GM18508 (cell line): ENCODE measurements around the gene SYNGR4.

ENCODE experiments used
- ATAC-seq: cut with Tn5 transposase; IDR thresholded peaks from one replicate; pipeline ENCODE4 v1.9.1; 2021; ENCODE audit warnings: moderate number of reproducible peaks; ENCODE audit not compliant: insufficient read depth, unreplicated experiment

SYNGR4 gene

DNA sequence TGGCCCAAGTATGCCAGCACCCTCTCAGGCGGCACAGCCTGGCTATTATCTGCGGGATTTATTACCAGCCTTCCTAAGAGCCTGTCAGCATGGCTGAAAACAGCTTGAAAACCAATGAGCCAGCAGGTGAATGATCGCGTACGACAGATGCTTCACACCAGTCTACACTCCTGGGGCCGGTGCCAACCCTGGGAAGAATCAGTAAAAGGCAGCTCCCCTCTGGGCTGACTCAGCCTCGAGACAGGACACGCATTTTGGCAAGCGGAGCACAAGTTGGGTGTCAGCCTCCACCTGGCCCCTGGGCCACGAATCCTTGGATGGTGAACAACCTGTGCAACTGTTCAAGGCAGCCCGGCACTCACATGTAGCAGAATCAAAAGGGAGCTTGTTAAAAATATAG, 23.2 kb upstream of the SYNGR4 start:
- ATAC-seq = no peak

DNA sequence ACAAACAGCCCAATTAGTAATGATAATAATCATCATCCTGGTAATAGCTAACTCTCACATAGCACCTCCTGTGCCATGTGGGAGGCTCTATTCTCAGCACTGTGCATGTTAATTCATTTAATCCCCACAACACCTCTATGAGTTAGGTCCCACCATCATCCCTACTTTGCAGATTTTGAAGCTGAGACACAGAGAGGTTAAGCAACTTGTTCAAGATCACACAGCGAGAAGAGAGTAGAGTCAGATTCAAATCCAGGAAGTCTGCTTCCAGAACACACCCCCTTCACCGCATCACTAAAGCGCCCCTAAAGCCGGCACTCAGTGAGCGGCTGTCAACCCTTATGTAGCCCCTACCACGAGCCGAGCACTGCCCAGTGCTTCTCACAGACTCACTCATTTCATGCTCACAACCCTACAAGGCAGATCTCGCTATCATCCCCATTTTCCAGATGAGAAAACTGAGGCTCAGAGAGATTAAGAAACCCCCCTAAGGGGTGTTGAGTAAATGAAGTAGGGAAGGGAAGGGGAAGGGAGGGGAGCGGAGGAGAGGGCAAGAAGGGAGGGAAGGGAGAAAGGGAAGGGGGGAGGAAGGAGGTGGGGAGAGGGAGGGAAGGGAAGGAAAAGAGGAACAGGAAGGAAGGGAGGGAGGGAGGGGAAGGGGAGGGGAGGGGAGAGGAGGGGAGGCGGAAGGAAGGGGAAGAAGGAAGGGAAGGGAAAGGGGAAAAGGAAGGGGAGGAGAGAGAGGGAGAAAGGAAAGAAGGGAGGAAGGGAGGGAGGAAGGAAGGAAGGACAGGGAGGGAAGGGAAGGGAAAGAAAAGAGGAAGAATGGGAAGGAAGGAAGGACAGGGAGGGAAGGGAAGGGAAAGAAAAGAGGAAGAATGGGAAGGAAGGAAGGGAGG, 22.4 kb upstream of the SYNGR4 start:
- ATAC-seq = no peak

DNA sequence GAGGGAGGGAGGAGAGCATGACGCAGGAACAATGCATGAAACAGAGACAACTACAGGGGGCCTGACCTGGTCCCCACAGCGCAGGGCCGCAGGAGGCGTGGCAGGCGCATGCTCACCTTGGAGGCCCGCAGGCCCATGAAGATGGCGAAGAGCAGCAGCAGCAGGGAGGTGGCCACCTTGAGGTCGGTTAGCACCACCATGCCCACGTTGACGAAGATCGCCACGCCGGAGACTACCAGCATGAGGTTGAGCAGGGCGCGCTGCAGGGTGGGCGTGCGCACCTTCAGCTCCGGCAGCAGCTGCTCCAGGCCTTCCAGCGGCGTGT, 21.8 kb upstream of the SYNGR4 start:
- no peak for ATAC-seq

DNA sequence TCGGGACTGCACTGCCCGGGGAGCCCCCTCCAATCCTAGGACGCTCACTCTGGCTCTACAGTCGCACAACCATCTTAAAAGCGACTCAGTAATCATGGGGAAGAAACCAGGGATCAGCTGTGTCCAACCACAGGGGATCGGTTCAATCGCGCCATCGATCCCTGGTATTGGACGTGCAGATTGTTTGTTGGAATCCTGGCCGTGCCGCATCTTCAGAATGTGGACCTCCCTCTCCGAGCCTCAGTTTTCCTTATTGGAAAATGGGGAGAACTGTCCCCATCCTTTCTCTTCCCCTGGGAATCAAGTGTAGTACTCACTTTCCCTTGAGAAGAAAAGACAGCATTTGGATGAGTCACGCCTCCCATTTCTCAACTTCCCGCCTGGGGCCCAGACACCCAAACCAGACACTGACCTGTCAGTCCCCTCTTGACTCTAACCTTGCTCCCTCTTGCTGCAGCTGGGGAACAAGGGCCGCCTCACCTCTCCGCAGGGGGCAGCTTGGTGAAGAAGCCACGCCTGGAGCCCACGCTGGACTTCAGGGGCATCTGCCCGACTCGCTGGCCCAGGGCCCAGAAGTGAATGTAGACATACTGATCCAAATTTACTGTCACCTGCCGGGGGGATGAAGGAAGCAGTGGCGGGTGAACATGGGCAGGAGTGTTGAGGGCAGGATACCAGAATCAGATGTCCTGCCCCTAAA, 21.2 kb upstream of the SYNGR4 start:
- ATAC-seq = no peak

DNA sequence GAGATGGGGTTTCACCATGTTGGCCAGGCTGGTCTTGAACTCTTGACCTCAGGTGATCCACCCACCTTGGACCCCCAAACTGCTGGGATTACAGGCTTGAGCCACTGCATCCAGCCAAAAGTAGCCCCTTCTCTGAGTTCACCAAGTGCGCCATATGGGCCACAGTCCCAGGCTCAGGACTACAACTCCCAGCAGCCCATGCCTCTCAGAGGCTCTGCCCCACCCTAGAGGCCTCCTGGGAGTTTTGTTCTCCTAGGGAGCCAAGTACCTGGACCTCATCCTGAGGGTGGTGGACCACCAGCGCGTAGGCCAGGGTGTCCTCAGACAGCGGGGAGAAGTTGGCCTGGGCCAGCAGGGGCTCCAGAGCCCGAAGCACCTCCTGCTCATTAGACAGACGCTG, 19.3 kb upstream of the SYNGR4 start:
- no peak for ATAC-seq

DNA sequence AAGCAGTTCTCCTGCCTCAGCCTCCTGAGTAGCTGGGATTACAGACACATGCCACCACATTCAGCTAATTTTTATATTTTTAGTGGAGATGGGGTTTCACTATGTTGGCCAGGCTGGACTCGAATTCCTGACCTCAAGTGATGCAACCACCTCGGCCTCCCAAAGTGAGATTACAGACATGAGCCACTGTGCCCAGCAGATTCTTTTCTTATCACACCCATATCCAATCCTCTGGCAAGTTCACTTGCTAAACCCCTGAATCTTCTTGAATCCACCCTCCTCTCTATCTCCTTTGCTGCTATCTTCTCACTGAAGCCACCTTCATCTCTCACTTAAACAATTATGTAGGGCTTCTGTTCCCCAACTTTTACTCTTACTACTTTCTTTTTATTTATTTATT, 18.0 kb upstream of the SYNGR4 start:
- no peak for ATAC-seq

DNA sequence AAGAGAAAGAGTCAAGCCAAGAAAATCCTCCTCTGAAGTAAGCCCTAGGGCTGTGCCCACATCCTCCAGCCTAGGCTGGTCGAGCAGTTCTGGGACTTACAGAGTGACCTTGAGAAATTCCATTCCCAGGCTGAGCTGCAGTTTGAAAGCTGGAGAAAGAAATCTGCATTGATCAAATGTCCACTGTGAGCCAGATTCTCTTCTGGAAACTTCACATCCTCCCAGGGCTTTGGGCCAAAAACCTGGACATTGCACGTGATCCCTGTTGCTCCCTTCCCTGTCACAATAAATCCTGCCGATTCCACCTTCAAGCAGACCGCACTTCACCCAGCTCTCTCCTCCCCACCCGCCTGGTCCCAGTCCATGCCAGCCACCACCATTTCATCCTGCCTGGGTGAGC, 16.1 kb upstream of the SYNGR4 start:
- ATAC-seq = no peak

DNA sequence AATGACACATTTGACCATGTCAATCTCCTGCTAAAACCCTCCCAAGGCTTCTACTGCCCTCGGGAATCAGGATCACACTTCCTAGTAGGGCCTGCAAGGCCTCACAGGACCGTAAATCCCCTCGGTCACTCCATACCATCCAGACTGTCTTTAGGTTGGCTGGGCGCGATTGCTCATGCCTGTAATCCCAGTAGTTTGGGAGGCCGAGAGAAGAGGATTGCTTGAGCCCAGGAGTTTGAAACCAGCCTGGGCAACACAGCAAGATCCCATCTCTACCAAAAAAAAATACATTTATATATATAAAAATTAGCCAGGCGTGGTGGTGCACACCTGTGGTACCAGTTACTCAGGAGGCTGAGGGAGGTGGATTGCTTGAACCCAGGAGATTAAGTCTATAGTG, 15.4 kb upstream of the SYNGR4 start:
- no peak for ATAC-seq

DNA sequence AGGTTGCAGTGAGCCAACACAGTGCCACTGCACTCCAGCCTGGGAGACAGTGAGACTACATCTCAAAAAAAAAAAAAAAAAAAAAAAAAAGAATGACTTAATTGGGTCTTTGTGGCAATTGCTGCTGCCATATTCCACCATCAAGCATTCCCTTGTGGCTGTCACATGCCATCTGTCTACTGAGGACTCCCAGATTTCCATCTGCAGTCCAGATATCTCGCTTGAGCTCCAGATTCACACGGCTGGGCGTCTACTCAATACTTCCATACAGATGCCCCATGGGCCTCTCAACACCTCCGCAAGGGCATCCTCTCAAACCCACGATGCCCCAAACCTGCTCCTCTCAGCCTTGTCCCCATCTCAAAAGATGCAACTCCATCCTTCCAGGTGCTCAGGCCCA, 13.3 kb upstream of the SYNGR4 start:
- ATAC-seq = no peak

DNA sequence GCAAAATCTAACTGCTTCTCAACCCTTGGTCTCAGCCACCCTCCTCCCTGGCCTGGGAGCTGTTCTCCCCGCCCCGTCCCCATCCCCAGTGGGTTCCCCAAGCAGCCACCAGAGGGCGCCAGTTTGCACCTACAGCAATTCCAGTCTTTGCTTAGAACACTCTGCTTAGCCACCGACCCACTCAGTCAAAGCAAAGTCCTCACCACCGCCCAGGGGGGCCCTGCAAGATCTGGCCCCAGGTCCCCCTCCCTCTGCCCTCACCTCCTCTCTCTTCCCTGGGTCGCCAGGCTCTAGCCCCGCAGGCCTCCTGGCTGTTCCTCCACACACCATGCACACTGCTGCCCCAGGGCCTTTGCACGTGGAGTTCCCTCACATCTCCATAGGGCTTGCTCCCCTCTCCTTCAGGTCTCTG, 12.8 kb upstream of the SYNGR4 start:
- no peak for ATAC-seq

DNA sequence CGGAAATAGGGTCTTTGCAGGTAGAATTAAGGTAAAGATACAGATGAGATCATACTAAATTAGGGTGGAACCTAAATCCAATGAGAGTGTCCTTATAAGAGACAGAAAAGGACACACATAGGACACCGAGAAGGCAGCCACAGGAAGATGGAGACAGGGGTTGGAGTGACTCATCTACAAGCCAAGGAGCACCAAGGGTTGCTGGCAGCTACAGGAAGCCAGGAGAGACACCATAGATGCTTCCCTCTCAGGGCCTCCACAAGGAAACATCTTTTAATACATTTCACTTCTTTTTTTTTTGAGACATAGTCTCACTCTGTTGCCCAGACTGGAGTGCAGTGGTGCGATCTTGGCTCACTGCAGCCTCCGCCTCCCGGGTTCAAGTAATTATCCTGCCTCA, 10.5 kb upstream of the SYNGR4 start:
- no peak for ATAC-seq

DNA sequence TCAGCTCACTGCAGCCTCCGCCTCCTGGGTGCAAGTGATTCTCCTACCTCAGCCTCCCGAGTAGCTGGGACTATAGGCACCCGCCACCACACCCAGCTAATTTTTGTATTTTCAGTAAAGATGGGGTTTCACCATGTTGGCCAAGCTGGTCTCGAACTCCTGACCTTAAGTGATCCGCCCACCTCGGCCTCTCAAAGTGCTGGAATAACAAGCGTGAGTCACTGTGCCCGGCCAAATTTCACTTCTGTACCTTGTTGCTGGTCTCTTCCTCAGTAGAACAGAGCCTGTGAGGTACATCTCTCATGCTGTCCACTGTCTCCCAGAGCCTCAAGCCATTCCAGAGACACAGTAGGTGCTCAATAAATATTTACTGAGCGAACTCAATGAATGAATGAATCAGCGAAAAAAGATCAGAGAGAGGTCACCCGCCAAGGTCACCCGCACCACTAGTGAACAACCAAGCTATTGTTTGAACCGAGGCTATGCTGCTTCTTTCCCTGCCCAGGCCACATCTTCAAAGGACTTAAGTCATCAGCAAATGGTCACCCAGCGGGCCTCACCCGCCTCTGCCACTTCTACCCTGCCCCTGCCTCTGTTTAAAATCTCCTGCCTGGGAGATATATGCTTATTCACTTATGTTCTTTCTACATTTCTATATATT, 9.7 kb upstream of the SYNGR4 start:
- ATAC-seq = no peak

DNA sequence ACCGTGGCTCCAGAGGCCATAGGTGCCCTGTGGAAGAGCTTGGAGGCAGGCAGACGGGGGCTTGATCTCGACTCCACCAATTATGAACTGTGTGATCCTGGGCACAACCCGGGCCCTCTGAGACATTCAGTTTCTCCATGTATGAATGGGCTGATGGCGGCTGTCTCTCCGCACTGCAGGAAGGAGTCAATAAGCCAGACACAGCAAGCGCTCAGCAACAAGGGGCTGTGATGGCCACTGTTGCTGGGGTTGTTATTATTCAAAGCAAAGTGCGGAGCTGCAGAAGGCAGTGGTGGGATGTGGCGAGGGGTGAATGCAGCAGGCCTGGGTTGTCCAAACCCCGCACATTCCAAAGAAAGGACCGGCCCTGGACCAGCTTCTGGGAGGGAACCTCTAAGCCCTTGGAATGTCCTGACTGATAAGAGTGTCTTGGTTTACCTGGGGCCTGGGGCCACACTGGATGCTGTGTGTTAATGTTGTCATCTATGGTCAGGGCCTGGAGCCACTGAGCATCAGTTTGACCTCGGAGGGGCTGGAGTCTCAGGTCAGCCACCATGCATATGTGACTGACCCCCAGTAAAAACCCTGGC, 8.7 kb upstream of the SYNGR4 start:
- no peak for ATAC-seq

DNA sequence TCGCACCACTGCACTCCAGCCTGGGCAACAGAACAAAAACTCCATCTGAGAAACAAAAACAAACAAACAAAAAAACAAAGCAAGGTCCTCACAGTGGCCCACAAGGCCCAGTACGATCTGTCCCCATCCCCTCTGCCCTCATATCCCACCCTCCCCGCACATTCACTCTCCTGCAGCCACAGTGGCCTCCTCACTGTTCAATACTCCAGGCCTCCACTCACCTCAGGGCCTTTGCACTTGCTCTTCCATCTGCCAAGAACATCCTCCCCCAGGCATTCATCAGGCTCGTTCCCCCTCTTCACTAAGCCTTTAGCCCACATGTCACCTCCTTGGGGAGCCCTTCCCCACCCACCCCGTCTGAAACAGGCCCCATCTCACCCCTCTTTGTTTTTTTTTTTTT, 5.0 kb upstream of the SYNGR4 start:
- no peak for ATAC-seq

DNA sequence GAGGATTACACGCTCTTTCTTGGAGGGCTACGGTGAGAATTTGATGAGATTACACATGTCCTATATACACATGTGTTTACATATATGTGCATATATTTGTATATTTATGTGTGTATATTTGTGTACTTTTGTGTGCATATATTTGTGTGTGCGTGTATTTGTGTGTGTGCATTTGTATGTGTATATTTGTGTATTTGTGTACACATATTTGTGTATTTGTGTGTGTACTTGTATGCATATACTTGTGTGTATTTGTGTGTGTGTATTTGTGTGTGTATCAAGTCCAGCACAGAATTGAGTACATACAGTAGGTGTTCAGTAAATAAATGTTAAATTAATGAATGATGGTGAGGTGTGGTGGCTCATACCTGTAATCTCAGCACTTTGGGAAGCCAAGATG, 2.3 kb upstream of the SYNGR4 start:
- no peak for ATAC-seq

DNA sequence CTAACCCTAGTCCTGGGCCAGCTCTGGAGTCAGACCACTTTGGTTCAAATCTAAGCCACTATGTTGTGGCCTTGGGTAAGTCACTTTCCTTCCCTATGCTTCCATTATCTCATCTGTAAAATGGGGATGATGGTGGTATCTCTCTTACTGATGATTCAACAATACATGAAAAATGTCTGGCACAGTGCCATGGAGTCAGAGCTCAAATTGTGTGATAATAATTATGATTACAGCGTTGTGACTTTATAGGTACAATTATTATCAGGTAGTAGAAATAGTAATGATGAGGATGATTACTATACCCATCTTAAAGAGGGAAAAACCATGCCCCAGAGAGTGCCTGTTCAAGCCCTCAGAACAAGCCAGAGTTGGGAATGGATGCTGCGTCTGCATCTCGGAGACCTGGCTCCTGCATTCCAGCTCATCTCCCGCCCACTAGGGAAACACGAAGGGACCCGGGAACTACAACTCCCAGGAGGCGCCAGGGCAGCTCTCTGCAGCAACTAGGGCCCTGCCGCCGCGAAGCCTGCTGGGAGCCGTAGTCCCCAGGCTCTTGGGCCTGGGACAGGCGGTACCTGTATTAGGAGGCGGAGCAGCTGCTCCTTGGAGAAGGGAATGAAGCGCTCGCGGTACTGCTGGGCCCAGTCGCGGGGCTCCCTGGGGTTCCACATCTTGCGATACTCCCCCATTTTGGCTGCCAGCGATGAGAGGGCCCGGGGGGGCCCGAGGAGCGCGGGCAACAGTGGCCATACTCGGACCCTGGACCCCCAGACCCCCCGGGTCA, 1.3 kb upstream of the SYNGR4 start:
- ATAC-seq = no peak

DNA sequence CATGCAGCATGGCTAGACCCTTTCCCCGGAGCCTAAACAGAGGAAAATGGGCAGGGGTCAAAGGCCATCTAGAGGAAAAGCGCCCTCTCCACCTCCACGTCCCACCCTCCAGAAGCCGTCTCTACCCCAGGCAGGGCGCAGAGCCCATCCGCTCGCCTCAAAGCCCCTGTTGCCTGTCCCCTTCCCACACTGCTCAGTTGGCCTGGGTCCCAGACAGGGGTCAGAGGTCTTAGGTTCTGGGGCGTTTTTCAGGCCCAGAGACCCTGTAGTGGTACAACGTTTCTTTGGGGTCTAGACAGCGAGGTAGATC, 712 bp upstream of the SYNGR4 start:
- no peak for ATAC-seq

DNA sequence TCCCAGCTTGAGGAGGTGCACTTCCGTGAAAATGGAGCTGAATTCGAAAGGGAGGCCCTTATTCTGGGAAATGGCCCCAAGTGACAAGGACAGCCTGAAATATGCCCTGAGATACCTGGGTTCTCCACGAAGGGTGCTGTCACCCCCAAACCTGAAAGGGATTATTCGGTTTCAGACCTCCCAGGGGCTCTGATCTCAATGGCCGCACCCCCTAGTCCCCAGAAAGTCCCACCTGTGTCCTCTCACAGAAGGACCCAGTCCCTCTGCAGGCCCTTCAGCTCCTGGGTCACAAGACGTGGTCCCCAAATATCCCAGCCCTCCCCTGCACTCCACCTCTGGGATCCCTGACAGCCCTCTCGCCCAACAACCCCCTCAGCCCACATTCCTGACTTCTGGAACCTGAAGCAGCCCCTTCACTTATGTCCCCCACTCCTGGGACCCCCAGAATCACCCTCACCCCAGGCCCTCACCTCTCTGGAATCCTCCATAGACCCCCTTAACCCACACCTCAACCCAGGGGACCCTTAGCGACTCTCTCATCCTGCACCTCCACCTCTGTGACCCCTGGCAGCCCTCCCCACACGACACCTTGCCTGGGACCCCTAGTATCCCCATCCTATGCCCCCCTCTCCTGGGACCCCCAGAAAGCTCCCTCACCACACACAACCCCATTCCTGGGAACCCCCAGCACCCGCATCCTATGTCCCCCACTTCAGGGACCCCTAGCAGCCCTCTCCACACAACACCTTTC, 606 bp downstream of the SYNGR4 start:
- ATAC-seq = no peak

DNA sequence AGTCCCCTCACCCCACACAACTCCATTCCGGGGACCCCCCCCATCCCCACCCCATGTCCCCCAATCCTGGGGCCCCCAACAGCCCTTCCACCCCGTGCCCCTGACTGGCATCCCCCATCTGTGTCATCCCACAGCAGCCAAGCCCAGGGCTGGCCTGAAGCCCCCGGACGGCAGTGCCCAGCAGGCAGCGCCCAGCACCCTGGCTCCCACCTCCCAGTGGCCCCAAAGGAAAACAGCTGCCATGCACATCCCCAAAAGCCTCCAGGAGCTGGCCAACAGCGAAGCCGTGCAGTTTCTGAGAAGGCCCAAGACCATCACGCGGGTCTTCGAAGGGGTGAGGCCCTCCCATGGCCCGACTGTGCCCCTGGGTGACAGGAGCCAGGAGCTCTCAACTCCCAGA, 1.4 kb downstream of the SYNGR4 start:
- ATAC-seq = no peak

DNA sequence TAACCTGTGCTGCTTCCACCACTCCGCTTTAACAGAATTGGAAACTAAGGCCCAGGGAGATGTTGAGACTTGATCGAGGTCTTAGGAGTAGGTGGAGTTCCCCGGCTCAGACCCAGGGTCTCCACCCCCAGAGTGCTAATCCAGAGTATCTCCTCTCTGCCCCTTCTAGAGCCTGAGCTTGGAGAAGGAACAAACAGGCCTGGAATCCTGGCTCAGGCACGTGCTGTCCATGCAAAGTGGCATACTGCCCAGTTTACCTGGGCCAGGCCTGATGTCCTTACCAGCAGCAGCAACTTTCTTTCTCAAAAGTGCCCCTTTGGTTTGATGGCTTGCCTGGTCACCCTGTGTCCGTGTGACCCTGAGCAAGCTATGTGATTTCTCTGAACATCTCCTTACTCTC, 3.7 kb downstream of the SYNGR4 start:
- no peak for ATAC-seq
